Astrocyte of the cerebellum (primary cell): ENCODE results near the gene SMPX.
A peak's percentile ranks its signal among the peaks of the same experiment; 100 is the strongest.
"Not testable (repeated sequence)": the region's sequence is repeated elsewhere in the genome, so short reads cannot be mapped to it uniquely, and the experiment has no call there.

ENCODE experiments used
- DNase-seq: peaks from one replicate; pipeline ENCODE4 v3.0.0-alpha.2; 2011; ENCODE audit warnings: low read depth
- H3K4me3 ChIP-seq: 2 replicates; pipeline ENCODE4 v1.5.1; 2011; ENCODE audit warnings: mild to moderate bottlenecking, low read depth, low read length, moderate library complexity
- CTCF ChIP-seq: IDR thresholded peaks from 2 replicates; pipeline ENCODE4 v1.5.1; 2012; ENCODE audit warnings: low read length, low read depth, moderate library complexity, mild to moderate bottlenecking; ENCODE audit errors: missing control alignments
- in situ Hi-C: cut with HindIII; loops from 2 replicates; pipeline ENCODE4 v1.10.0; 2017; ENCODE audit warnings: low sequenced_read_pairs

The SMPX gene

GRCh38 chrX:21798677-21799219 lies 40.8 kb upstream of the SMPX start:
- no peak overlapping the region for H3K4me3 ChIP-seq
- DNase-seq, result peak; percentile 43
- TF ChIP-seq CTCF, result no peak
- in situ Hi-C loops, result no loop called here

GRCh38 chrX:21781976-21782375 lies 24.1 kb upstream of the SMPX start:
- in situ Hi-C loops, result no loop called here
- TF ChIP-seq CTCF, result no peak
- H3K4me3 ChIP-seq, result no peak overlapping the region
- DNase-seq, result no peak

GRCh38 chrX:21781525-21781924 lies 23.6 kb upstream of the SMPX start:
- H3K4me3 ChIP-seq, result no peak overlapping the region
- in situ Hi-C loops, result no loop called here
- TF ChIP-seq CTCF, result no peak
- peak; percentile 39 for DNase-seq

- in situ Hi-C loops, result no loop called here
- no peak for TF ChIP-seq CTCF
- DNase-seq, result no peak
- H3K4me3 ChIP-seq, result no peak overlapping the region
Measured at GRCh38 chrX:21779095-21779494, 21.2 kb upstream of the SMPX start.

GRCh38 chrX:21778236-21778635 lies 20.3 kb upstream of the SMPX start:
- TF ChIP-seq CTCF, result no peak
- DNase-seq, result no peak
- in situ Hi-C loops, result no loop called here
- H3K4me3 ChIP-seq, result no peak overlapping the region

- in situ Hi-C loops, H3K4me3 ChIP-seq, DNase-seq: not testable (repeated sequence)
Measured at GRCh38 chrX:21775128-21775527, 17.2 kb upstream of the SMPX start.

GRCh38 chrX:21773036-21773435 lies 15.1 kb upstream of the SMPX start:
- DNase-seq, in situ Hi-C loops, H3K4me3 ChIP-seq: not testable (repeated sequence)

GRCh38 chrX:21770631-21771321 lies 12.9 kb upstream of the SMPX start:
- TF ChIP-seq CTCF, result no peak
- DNase-seq, result no peak
- H3K4me3 ChIP-seq, result no peak overlapping the region
- in situ Hi-C loops, result no loop called here
